Liver (tissue), 3 donors: ENCODE measurements around the gene PWWP2B.

ENCODE experiments used
- ATF3 ChIP-seq: IDR thresholded peaks from 2 replicates; pipeline ENCODE4 v1.6.1; 2016; ENCODE audit warnings: antibody characterized with exemption
- CTCF ChIP-seq: fragments of 150-350 bp; IDR thresholded peaks from 2 replicates; pipeline ENCODE4 v1.5.1; 2017; ENCODE audit warnings: improper control_type of control experiment, low read depth, low read length; ENCODE audit not compliant: missing input control
- FOXA2 ChIP-seq: IDR thresholded peaks from 2 replicates; pipeline ENCODE4 v1.6.1; 2016; ENCODE audit warnings: antibody characterized with exemption
- GABPA ChIP-seq, 2 donors: IDR thresholded peaks in 1 of 2; conservative IDR thresholded peaks in 1 of 2; 2 replicates each; pipeline ENCODE4 v1.6.1; 2016; ENCODE audit warnings: antibody characterized with exemption in 2 of 2, mild to moderate bottlenecking in 1 of 2, moderate library complexity in 1 of 2
- HNF4A ChIP-seq, 2 donors: conservative IDR thresholded peaks; 2 replicates each; pipeline ENCODE4 v1.6.1; 2016; ENCODE audit warnings: antibody characterized with exemption in 2 of 2, mild to moderate bottlenecking in 2 of 2
- HNF4G ChIP-seq: IDR thresholded peaks from 2 replicates; pipeline ENCODE4 v1.6.1; 2016; ENCODE audit warnings: antibody characterized with exemption
- JUND ChIP-seq, 2 donors: IDR thresholded peaks; 2 replicates each; pipeline ENCODE4 v1.6.1; 2016; ENCODE audit warnings: antibody characterized with exemption in 2 of 2
- MAX ChIP-seq: IDR thresholded peaks from 2 replicates; pipeline ENCODE4 v1.6.1; 2016; ENCODE audit warnings: antibody characterized with exemption
- RAD21 ChIP-seq, 2 donors: IDR thresholded peaks; 2 replicates each; pipeline ENCODE4 v1.6.1; 2016; ENCODE audit warnings: antibody characterized with exemption in 2 of 2, mild to moderate bottlenecking in 2 of 2
- REST ChIP-seq: IDR thresholded peaks from 2 replicates; pipeline ENCODE4 v1.6.1; 2016; ENCODE audit warnings: antibody characterized with exemption, mild to moderate bottlenecking
- SP1 ChIP-seq: IDR thresholded peaks from 2 replicates; pipeline ENCODE4 v1.6.1; 2018; ENCODE audit warnings: antibody characterized with exemption, mild to moderate bottlenecking
- TAF1 ChIP-seq: conservative IDR thresholded peaks from 2 replicates; pipeline ENCODE4 v1.6.1; 2016; ENCODE audit warnings: antibody characterized with exemption, mild to moderate bottlenecking
- donor health status: healthy.
- donor health status: healthy.

GRCh38 chr10:132438091-132439024, 41.4 kb downstream of the PWWP2B start:
- no peak for TF ChIP-seq CTCF
- TF ChIP-seq TAF1, result no peak
- TF ChIP-seq SP1, result no peak
- TF ChIP-seq MAX, result no peak
- TF ChIP-seq REST, result no peak
- no peak for TF ChIP-seq FOXA2
- TF ChIP-seq HNF4A (conservative IDR thresholded peaks at IDR 0.05), result no peak
- no peak for TF ChIP-seq ATF3
- TF ChIP-seq JUND (IDR thresholded peaks at IDR 0.05), result no peak
- TF ChIP-seq RAD21 (IDR thresholded peaks at IDR 0.05), result no peak
- no peak for TF ChIP-seq HNF4G
- no peak for TF ChIP-seq GABPA (IDR thresholded peaks at IDR 0.05 in 1 of 2, conservative IDR thresholded peaks at IDR 0.05 in 1 of 2)
